Cardiac fibroblast (primary cell): Measurements from ENCODE around the gene RPS6KA5.
A peak's percentile ranks its signal among the peaks of the same experiment; 100 is the strongest.

Experiments
- DNase-seq, 2 donors: peaks; one replicate each; pipeline versions ENCODE4 v3.0.0 to v3.0.0-alpha.2; 2010; ENCODE audit warnings: low read depth in 2 of 2
- H3K4me3 ChIP-seq, 2 donors: replicated peaks in 1 of 2; 1 replicate in 1 of 2; 2 replicates in 1 of 2; pipeline ENCODE4 v1.5.1; 2011; ENCODE audit warnings: low read depth in 2 of 2, low read length in 2 of 2, mild to moderate bottlenecking in 2 of 2, moderate library complexity in 1 of 2
- CTCF ChIP-seq: IDR thresholded peaks from one replicate; pipeline ENCODE4 v1.5.1; 2011; ENCODE audit warnings: low read depth, mild to moderate bottlenecking, low read length, inconsistent platforms

The RPS6KA5 gene

GRCh38 chr14:90814806-90815571, 245.5 kb downstream of the RPS6KA5 start:
- no peak for TF ChIP-seq CTCF
- peak overlapping the region; percentile 59 to 76 for H3K4me3 ChIP-seq
- DNase-seq = no peak

DNA sequence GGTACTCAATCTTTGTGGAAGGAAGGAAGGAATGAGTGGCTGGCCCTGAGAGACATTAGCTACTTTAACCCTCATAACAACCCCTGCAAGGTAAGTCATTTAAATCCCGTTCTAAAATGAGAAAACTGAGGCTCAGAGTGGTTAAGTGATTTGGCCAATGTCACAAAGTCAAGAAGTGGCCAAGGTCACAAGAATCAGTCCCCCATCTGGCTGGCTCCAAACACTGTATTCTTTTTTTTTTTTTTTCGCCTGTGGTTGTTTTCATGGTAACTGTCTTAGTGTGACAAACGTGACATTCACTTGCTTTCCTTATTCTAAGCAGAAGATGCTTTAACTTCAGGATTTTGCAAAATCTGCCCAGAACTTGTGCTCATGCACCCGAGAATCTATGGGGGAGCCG, 247.0 kb downstream of the RPS6KA5 start:
- TF ChIP-seq CTCF = no peak
- no peak for DNase-seq
- H3K4me3 ChIP-seq = no peak overlapping the region

- no peak for DNase-seq
- no peak overlapping the region for H3K4me3 ChIP-seq
- TF ChIP-seq CTCF = no peak
These were observed 248.3 kb downstream of the RPS6KA5 start for GRCh38 chr14:90812109-90812508.

DNA sequence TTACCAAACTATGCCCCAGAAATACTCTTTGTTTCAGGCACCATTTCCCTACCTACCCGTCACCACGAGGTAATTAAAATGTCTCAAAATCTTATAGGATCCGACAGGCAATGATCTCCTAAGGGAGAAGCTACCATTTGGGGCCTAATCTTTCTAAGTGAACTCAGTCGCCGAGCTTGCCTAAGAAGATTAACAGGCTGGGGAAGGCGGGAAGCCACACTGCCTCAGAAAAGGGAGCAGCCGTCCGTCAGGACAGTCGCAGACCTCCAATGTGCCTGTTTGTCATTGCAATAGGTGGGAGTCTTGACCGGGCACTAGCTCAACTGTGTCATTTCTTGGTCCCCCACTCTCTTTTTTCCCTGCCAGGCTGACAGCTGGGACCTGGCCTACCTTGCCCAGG, 248.8 kb downstream of the RPS6KA5 start:
- DNase-seq = no peak
- H3K4me3 ChIP-seq = no peak overlapping the region
- no peak for TF ChIP-seq CTCF

- DNase-seq = no peak
- TF ChIP-seq CTCF = no peak
- H3K4me3 ChIP-seq = no peak overlapping the region
These were observed 249.6 kb downstream of the RPS6KA5 start for GRCh38 chr14:90810806-90811205.

- TF ChIP-seq CTCF = no peak
- H3K4me3 ChIP-seq = no peak overlapping the region
- no peak for DNase-seq
These were observed 250.7 kb downstream of the RPS6KA5 start for GRCh38 chr14:90809530-90810312.
